IPS DF 4.7 (cell line): ENCODE measurements around the gene FAP.

Experiments used
- DNase-seq: peaks from one replicate; pipeline ENCODE4 v3.0.0-alpha.2; 2013; ENCODE audit warnings: low spot score; ENCODE audit errors: extremely low read depth

Gene FAP

GRCh38 chr2:162126527-162126926, 116.7 kb downstream of the FAP start:
- no peak for DNase-seq

GRCh38 chr2:162126111-162126519, 117.1 kb downstream of the FAP start:
- DNase-seq, result no peak

- DNase-seq, result no peak
Observed at GRCh38 chr2:162125138-162125537, 118.1 kb downstream of the FAP start.

- peak; percentile 53 for DNase-seq
Observed at GRCh38 chr2:162123806-162124758, 119.2 kb downstream of the FAP start.
